GM18499 (cell line): ENCODE measurements around the gene KDM8.

Source experiments
- ATAC-seq: cut with Tn5 transposase; IDR thresholded peaks from one replicate; pipeline ENCODE4 v1.9.1; 2021; ENCODE audit warnings: moderate number of reproducible peaks; ENCODE audit not compliant: insufficient read depth, unreplicated experiment

The KDM8 gene

GRCh38 chr16:27203507-27204311, at the start of gene KDM8:
Gene KDM8, plus strand, starts transcription at chr16:27203526. Its CDS starts 6,598 bp downstream, at chr16:27210124.
- ATAC-seq = peak; percentile 66

GRCh38 chr16:27154705-27155521, 48.4 kb upstream of the KDM8 start:
- no peak for ATAC-seq

GRCh38 chr16:27156579-27156978, 46.7 kb upstream of the KDM8 start:
- ATAC-seq = no peak

- ATAC-seq = no peak
These were observed 41.9 kb upstream of the KDM8 start for GRCh38 chr16:27161398-27161797.

GRCh38 chr16:27164352-27164751, 39.0 kb upstream of the KDM8 start:
- ATAC-seq = no peak

- ATAC-seq = no peak
These were observed 37.8 kb upstream of the KDM8 start for GRCh38 chr16:27165576-27165975.

GRCh38 chr16:27168790-27169189, 34.5 kb upstream of the KDM8 start:
- no peak for ATAC-seq

GRCh38 chr16:27169511-27170071, 33.7 kb upstream of the KDM8 start:
- ATAC-seq = no peak

- no peak for ATAC-seq
These were observed 31.7 kb upstream of the KDM8 start for GRCh38 chr16:27171584-27171983.

- ATAC-seq = no peak
These were observed 29.3 kb upstream of the KDM8 start for GRCh38 chr16:27174007-27174406.

- no peak for ATAC-seq
These were observed 28.5 kb upstream of the KDM8 start for GRCh38 chr16:27174798-27175197.

- ATAC-seq = no peak
These were observed 27.4 kb upstream of the KDM8 start for GRCh38 chr16:27175888-27176287.

- ATAC-seq = no peak
These were observed 26.1 kb upstream of the KDM8 start for GRCh38 chr16:27177031-27177774.

- no peak for ATAC-seq
These were observed 23.7 kb upstream of the KDM8 start for GRCh38 chr16:27179500-27180072.

- no peak for ATAC-seq
These were observed 22.1 kb upstream of the KDM8 start for GRCh38 chr16:27181019-27181790.

- no peak for ATAC-seq
These were observed 20.4 kb upstream of the KDM8 start for GRCh38 chr16:27182906-27183405.

GRCh38 chr16:27185776-27186130, 17.6 kb upstream of the KDM8 start:
- no peak for ATAC-seq

- no peak for ATAC-seq
These were observed 14.7 kb upstream of the KDM8 start for GRCh38 chr16:27188633-27189032.

GRCh38 chr16:27189335-27189972, 13.9 kb upstream of the KDM8 start:
- no peak for ATAC-seq
